ENCODE results near the gene EIF5.

DNA sequence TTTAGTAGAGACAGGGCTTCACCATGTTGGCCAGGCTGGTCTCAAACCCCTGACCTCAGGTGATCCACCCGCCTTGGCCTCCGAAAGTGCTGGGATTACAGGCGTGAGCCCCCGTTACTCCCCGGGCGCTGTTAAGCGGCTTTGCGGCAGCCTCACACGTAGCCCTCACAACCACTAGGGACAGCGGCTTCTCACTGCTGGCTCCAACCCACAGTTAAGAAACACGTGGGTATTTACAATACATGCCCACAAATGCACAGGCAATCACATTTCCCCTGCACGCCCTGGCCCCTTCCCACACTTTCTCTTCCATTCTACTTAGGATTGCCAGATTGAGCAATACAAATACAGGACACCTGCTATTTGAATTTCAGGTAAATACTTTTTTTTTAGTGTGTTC lies 37.0 kb upstream of the EIF5 start:
- no peak for TF ChIP-seq SIN3A (IDR thresholded peaks at IDR 0.05; ENCODE audit: borderline replicate concordance, insufficient read depth, low read depth, low read length)
- TF ChIP-seq, protein P1, sequence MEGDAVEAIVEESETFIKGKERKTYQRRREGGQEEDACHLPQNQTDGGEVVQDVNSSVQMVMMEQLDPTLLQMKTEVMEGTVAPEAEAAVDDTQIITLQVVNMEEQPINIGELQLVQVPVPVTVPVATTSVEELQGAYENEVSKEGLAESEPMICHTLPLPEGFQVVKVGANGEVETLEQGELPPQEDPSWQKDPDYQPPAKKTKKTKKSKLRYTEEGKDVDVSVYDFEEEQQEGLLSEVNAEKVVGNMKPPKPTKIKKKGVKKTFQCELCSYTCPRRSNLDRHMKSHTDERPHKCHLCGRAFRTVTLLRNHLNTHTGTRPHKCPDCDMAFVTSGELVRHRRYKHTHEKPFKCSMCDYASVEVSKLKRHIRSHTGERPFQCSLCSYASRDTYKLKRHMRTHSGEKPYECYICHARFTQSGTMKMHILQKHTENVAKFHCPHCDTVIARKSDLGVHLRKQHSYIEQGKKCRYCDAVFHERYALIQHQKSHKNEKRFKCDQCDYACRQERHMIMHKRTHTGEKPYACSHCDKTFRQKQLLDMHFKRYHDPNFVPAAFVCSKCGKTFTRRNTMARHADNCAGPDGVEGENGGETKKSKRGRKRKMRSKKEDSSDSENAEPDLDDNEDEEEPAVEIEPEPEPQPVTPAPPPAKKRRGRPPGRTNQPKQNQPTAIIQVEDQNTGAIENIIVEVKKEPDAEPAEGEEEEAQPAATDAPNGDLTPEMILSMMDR (IDR thresholded peaks at IDR 0.05), result peak; percentile 41
- no peak for TF ChIP-seq REST (IDR thresholded peaks at IDR 0.05; ENCODE audit: insufficient read depth in 1 of 2, low read depth in 2 of 2, low read length in 1 of 2)
- TF ChIP-seq POLR2AphosphoS5 (IDR thresholded peaks at IDR 0.05; ENCODE audit: low read depth, low read length), result no peak
